ENCODE data around the gene PPP4R3A. TPM values are rescaled to one million over a fixed set of nuclear protein-coding genes. Genes with fewer than 3 reads are reported as not detected.

Gene PPP4R3A
- total and polyA plus RNA-seq, 2 donors (not counting 3 experiments of a cell fraction or from before 2014, with no cell fraction given): 20.5 to 77.0 TPM

DNA sequence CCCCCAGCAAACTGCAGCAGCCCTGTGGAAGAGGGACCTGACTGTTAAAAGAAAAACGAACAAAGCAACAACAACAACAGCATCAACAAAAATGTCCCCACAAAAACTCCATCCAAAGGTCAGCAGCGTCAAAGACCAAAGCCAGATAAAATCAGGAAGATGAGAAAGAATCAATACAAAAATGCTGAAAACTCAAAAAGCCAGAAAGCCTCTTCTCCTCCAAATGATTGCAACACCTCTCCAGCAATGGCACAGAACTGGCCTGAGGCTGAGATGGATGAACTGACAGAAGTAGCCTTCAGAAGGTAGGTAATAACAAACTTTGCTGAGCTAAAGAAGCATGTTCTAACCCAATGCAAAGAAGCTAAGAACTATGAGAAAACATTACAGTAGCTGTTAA is 45.4 kb upstream of the PPP4R3A start:
- no peak overlapping the region for H3K27ac ChIP-seq (ENCODE audit: insufficient read depth, low read depth, low read length)
- H3K79me2 ChIP-seq (ENCODE audit: control insufficient read depth, insufficient read depth, low read length): no peaks in the 10 kb centered on the region
- H2AFZ ChIP-seq (ENCODE audit: low read depth, low read length): no peak overlapping the region
- dilution Hi-C loops (cut with MboI; ENCODE audit: extremely low pct_ligation_motif_present, low sequenced_read_pairs) (no loop called here), intact Hi-C loops (cut with micrococcal nuclease) (no loop called here)
- H3K4me1 ChIP-seq (ENCODE audit: control insufficient read depth, extremely low read depth, insufficient read depth, low read length): no peaks in the 10 kb centered on the region
- no peak for TF ChIP-seq POLR2AphosphoS5 (IDR thresholded peaks at IDR 0.05; ENCODE audit: insufficient read depth, low read depth, low read length)
- H3K9me1 ChIP-seq (replicated peaks; ENCODE audit: control insufficient read depth, extremely low read depth, insufficient read depth, low read length): no peaks in the 10 kb centered on the region
- no peak overlapping the region for H3K4me2 ChIP-seq (ENCODE audit: insufficient read depth, low read length)
- DNase-seq (ENCODE audit: low read depth, low spot score): no peak
- no peak for FAIRE-seq
- ChIA-PET CTCF (no interaction called here), POLR2A (no interaction called here)
- H3K27me3 ChIP-seq (ENCODE audit: control insufficient read depth in 2 of 2, insufficient read depth in 2 of 2, low read length in 2 of 2): no peaks in the 10 kb centered on the region
- no peaks in the 10 kb centered on the region for H4K20me1 ChIP-seq (replicated peaks; ENCODE audit: control insufficient read depth, extremely low read depth, insufficient read depth, low read length)
- no peaks in the 10 kb centered on the region for H3K36me3 ChIP-seq (ENCODE audit: control insufficient read depth in 2 of 2, extremely low read depth in 1 of 2, insufficient read depth in 2 of 2, low read length in 2 of 2)
- no peaks in the 10 kb centered on the region for H3K9me3 ChIP-seq (replicated peaks; ENCODE audit: control insufficient read depth, insufficient read depth, low read length)
- no peak overlapping the region for H3K9ac ChIP-seq (replicated peaks; ENCODE audit: extremely low read depth, insufficient read depth, low read length)
- BruUV-seq (replicated peaks): no TSS peak
- no peak overlapping the region for H3K4me3 ChIP-seq (replicated peaks in 1 of 3; ENCODE audit: insufficient read depth in 1 of 3, low read depth in 1 of 3, low read length in 3 of 3)

DNA sequence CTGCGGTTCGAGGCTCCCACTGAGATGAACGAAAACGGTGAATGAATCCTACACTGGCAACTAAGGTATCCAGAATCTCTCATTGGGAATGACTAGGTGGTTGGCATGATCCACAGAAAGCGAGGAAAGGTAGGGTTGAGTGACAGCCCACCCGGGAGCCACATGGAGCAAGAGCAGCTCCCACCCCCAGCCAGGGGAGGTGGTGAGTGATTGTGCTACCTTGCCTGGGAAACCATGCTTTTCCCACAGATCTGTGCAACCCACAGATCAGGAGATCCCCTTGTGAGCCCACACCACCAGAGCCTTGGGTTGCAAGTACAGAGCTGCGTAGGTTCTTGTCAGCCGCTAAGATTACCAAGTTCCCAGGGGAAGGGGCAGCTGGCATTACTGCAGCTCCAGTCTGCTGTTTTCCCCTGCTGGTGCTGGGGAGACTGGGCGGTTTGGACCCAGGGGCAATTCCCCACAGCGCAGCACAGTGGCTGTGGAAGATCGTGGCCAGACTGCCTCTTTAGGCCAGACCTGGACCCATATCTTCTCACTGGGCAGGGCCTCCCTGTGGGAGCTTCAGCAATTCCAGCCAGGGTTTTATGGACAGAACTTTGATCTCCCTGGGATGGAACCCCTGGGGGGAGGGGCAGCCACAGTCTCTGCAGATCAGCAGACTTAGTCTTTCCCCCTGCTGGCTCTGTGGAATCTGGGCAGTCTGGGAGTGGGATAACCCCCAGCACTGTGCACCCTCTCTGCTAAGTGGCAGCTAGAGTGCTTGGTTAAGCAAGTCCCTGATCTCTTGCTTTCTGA is 44.6 kb upstream of the PPP4R3A start:
- no peaks in the 10 kb centered on the region for H4K20me1 ChIP-seq (replicated peaks; ENCODE audit: control insufficient read depth, extremely low read depth, insufficient read depth, low read length)
- FAIRE-seq: no peak
- no TSS peak for BruUV-seq (replicated peaks)

More for the DNA sequence above, 44.6 kb upstream of the PPP4R3A start:
- no peak overlapping the region for H3K4me2 ChIP-seq (ENCODE audit: insufficient read depth, low read length)
- no peak overlapping the region for H3K4me3 ChIP-seq (replicated peaks in 1 of 3; ENCODE audit: insufficient read depth in 1 of 3, low read depth in 1 of 3, low read length in 3 of 3)
- intact Hi-C loops (cut with micrococcal nuclease) (no loop called here), dilution Hi-C loops (cut with MboI; ENCODE audit: extremely low pct_ligation_motif_present, low sequenced_read_pairs) (no loop called here)
- no peak overlapping the region for H3K27ac ChIP-seq (ENCODE audit: insufficient read depth, low read depth, low read length)
- no peaks in the 10 kb centered on the region for H3K27me3 ChIP-seq (ENCODE audit: control insufficient read depth in 2 of 2, insufficient read depth in 2 of 2, low read length in 2 of 2)
- DNase-seq (ENCODE audit: low read depth, low spot score): no peak
- TF ChIP-seq JUN (IDR thresholded peaks at IDR 0.05; ENCODE audit: borderline replicate concordance, insufficient read depth, insufficient read length, low read depth) (no peak), EZH2 (IDR thresholded peaks at IDR 0.05; ENCODE audit: borderline replicate concordance, low read depth, low read length, severe bottlenecking) (no peak), POLR2A (IDR thresholded peaks at IDR 0.05; ENCODE audit: low read depth, low read length) (no peak), FOS (IDR thresholded peaks at IDR 0.05; ENCODE audit: borderline replicate concordance, insufficient read depth, low read length) (no peak), POLR2AphosphoS5 (IDR thresholded peaks at IDR 0.05; ENCODE audit: insufficient read depth, low read depth, low read length) (no peak), GATA2 (IDR thresholded peaks at IDR 0.05; ENCODE audit: insufficient read depth, insufficient read length, low read depth, low read length) (no peak), MYC (IDR thresholded peaks at IDR 0.05; ENCODE audit: low read depth, low read length) (no peak)
- TF ChIP-seq, protein P1, sequence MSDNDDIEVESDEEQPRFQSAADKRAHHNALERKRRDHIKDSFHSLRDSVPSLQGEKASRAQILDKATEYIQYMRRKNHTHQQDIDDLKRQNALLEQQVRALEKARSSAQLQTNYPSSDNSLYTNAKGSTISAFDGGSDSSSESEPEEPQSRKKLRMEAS (IDR thresholded peaks at IDR 0.05; ENCODE audit: insufficient read depth, insufficient read length): no peak
- TF ChIP-seq, protein P2, sequence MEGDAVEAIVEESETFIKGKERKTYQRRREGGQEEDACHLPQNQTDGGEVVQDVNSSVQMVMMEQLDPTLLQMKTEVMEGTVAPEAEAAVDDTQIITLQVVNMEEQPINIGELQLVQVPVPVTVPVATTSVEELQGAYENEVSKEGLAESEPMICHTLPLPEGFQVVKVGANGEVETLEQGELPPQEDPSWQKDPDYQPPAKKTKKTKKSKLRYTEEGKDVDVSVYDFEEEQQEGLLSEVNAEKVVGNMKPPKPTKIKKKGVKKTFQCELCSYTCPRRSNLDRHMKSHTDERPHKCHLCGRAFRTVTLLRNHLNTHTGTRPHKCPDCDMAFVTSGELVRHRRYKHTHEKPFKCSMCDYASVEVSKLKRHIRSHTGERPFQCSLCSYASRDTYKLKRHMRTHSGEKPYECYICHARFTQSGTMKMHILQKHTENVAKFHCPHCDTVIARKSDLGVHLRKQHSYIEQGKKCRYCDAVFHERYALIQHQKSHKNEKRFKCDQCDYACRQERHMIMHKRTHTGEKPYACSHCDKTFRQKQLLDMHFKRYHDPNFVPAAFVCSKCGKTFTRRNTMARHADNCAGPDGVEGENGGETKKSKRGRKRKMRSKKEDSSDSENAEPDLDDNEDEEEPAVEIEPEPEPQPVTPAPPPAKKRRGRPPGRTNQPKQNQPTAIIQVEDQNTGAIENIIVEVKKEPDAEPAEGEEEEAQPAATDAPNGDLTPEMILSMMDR (IDR thresholded peaks at IDR 0.05; ENCODE audit: extremely low read depth in 1 of 2, insufficient read depth in 1 of 2, low read depth in 1 of 2, low read length in 2 of 2): no peak
- H3K9me1 ChIP-seq (replicated peaks; ENCODE audit: control insufficient read depth, extremely low read depth, insufficient read depth, low read length): no peaks in the 10 kb centered on the region
- no peaks in the 10 kb centered on the region for H3K9me3 ChIP-seq (replicated peaks; ENCODE audit: control insufficient read depth, insufficient read depth, low read length)
- H3K36me3 ChIP-seq (ENCODE audit: control insufficient read depth in 2 of 2, extremely low read depth in 1 of 2, insufficient read depth in 2 of 2, low read length in 2 of 2): no peaks in the 10 kb centered on the region
- no peaks in the 10 kb centered on the region for H3K4me1 ChIP-seq (ENCODE audit: control insufficient read depth, extremely low read depth, insufficient read depth, low read length)
- POLR2A ChIA-PET: no interaction called here
- CTCF ChIA-PET: interaction anchor here (0.6 kb wide), 1 partner anchor 9 kb away, joined by 3 read pairs; no protein-coding TSS in a partner anchor
- no peaks in the 10 kb centered on the region for H3K79me2 ChIP-seq (ENCODE audit: control insufficient read depth, insufficient read depth, low read length)
- no peak overlapping the region for H2AFZ ChIP-seq (ENCODE audit: low read depth, low read length)
- H3K9ac ChIP-seq (replicated peaks; ENCODE audit: extremely low read depth, insufficient read depth, low read length): no peak overlapping the region
